KMS-11 (cell line): ENCODE measurements around the gene TRIM15.

Source experiments
- H2AFZ ChIP-seq: fragments of 200-600 bp; sonication (generic); 2 replicates; pipeline ENCODE4 v1.6.1; 2016; ENCODE audit warnings: antibody characterized with exemption, mixed run types, low read depth
- H3K27ac ChIP-seq: fragments of 200-600 bp; sonication (generic); 2 replicates; pipeline ENCODE4 v1.6.1; 2016; ENCODE audit warnings: mild to moderate bottlenecking, mixed run types
- H3K27me3 ChIP-seq: fragments of 200-600 bp; sonication (generic); 2 replicates; pipeline ENCODE4 v1.6.1; 2017; ENCODE audit warnings: mild to moderate bottlenecking, low read depth, mixed run types, moderate library complexity; ENCODE audit not compliant: insufficient read depth
- H3K36me3 ChIP-seq: fragments of 200-600 bp; sonication (generic); 2 replicates; pipeline ENCODE4 v1.6.1; 2017; ENCODE audit warnings: mild to moderate bottlenecking, mixed run types; ENCODE audit not compliant: insufficient read depth
- H3K4me1 ChIP-seq: fragments of 200-600 bp; sonication (generic); 2 replicates; pipeline ENCODE4 v1.6.1; 2016; ENCODE audit warnings: mild to moderate bottlenecking, low read depth, mixed run types; ENCODE audit not compliant: poor library complexity, severe bottlenecking
- H3K4me2 ChIP-seq: fragments of 200-600 bp; sonication (generic); 2 replicates; pipeline ENCODE4 v1.7.0; 2016; ENCODE audit warnings: mild to moderate bottlenecking, mixed run types
- H3K4me3 ChIP-seq: fragments of 200-600 bp; sonication (generic); IDR thresholded peaks from 2 replicates; pipeline ENCODE4 v1.6.1; 2017; ENCODE audit warnings: low read depth, low read length, mixed read lengths; ENCODE audit not compliant: insufficient read depth
- H3K79me2 ChIP-seq: fragments of 200-600 bp; sonication (generic); 2 replicates; pipeline ENCODE4 v1.6.1; 2016; ENCODE audit warnings: low read depth, mixed run types; ENCODE audit not compliant: insufficient read depth
- H3K9ac ChIP-seq: fragments of 200-600 bp; sonication (generic); 2 replicates; pipeline ENCODE4 v1.6.1; 2016; ENCODE audit warnings: mild to moderate bottlenecking, mixed run types
- H4K20me1 ChIP-seq: fragments of 200-600 bp; sonication (generic); 2 replicates; pipeline ENCODE4 v1.6.1; 2016; ENCODE audit warnings: mild to moderate bottlenecking, mixed run types; ENCODE audit not compliant: insufficient read depth
- CTCF ChIP-seq: fragments of 200-600 bp; sonication (generic); conservative IDR thresholded peaks from 2 replicates; pipeline ENCODE4 v1.6.1; 2017; ENCODE audit warnings: low read depth, mild to moderate bottlenecking, antibody characterized with exemption, low read length, moderate library complexity, mixed read lengths

The TRIM15 gene

GRCh38 chr6:30149858-30150550 is 13.3 kb upstream of the TRIM15 start:
- peaks cover 19% of the 10 kb centered on the region for H3K4me1 ChIP-seq
- H3K9ac ChIP-seq, result no peak overlapping the region
- H2AFZ ChIP-seq, result no peak overlapping the region
- no peaks in the 10 kb centered on the region for H3K27me3 ChIP-seq
- no peak overlapping the region for H3K4me3 ChIP-seq
- no peak overlapping the region for H3K4me2 ChIP-seq
- no peaks in the 10 kb centered on the region for H4K20me1 ChIP-seq
- H3K79me2 ChIP-seq, result no peaks in the 10 kb centered on the region
- TF ChIP-seq CTCF, result no peak
- H3K36me3 ChIP-seq, result no peaks in the 10 kb centered on the region
- H3K27ac ChIP-seq, result no peak overlapping the region

GRCh38 chr6:30150671-30151395 is 12.5 kb upstream of the TRIM15 start:
- no peak overlapping the region for H3K4me2 ChIP-seq
- no peak for TF ChIP-seq CTCF
- no peak overlapping the region for H3K4me3 ChIP-seq
- no peak overlapping the region for H2AFZ ChIP-seq
- H3K4me1 ChIP-seq, result peaks cover 19% of the 10 kb centered on the region
- H4K20me1 ChIP-seq, result no peaks in the 10 kb centered on the region
- H3K27ac ChIP-seq, result no peak overlapping the region
- no peaks in the 10 kb centered on the region for H3K36me3 ChIP-seq
- H3K27me3 ChIP-seq, result no peaks in the 10 kb centered on the region
- no peaks in the 10 kb centered on the region for H3K79me2 ChIP-seq
- H3K9ac ChIP-seq, result no peak overlapping the region

- no peak for TF ChIP-seq CTCF
- Histone ChIP-seq H3K9ac (no peak overlapping the region), H3K27ac (no peak overlapping the region), H3K36me3 (no peaks in the 10 kb centered on the region), H3K4me1 (peaks cover 16% of the 10 kb centered on the region), H3K4me2 (no peak overlapping the region), H3K79me2 (no peaks in the 10 kb centered on the region), H4K20me1 (no peaks in the 10 kb centered on the region), H2AFZ (no peak overlapping the region), H3K27me3 (no peaks in the 10 kb centered on the region), H3K4me3 (no peak overlapping the region)
These were observed 11.8 kb upstream of the TRIM15 start for GRCh38 chr6:30151580-30151979.

- Histone ChIP-seq H3K27me3 (no peaks in the 10 kb centered on the region), H3K4me3 (no peak overlapping the region), H3K36me3 (no peaks in the 10 kb centered on the region), H4K20me1 (no peaks in the 10 kb centered on the region), H2AFZ (no peak overlapping the region), H3K4me2 (no peak overlapping the region), H3K9ac (no peak overlapping the region), H3K27ac (no peak overlapping the region), H3K79me2 (no peaks in the 10 kb centered on the region), H3K4me1 (peaks cover 13% of the 10 kb centered on the region)
- TF ChIP-seq CTCF, result no peak
These were observed 11.2 kb upstream of the TRIM15 start for GRCh38 chr6:30152016-30152673.
